Measurements from ENCODE around the gene ACP6.

Gene ACP6

DNA sequence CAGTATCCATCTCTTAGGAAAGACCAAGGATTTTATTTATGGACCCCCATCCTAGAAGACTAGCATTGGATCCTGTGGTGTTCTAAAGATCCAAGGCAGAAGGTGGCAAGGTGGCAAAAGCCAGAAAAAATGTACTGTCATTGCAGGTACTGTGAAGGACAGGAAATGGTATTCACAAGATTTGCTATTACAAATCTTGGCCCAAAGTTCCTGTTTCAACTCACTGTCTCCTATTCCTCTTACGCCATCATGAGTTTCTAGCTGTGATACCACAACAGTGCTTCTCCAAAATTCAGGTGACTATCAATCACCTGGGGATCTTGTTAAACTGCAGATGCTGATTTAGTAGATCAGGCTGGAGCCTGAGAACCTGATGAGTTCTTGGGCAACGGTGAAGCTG, 21.4 kb downstream of the ACP6 start:
- DNase-seq: no peak

DNA sequence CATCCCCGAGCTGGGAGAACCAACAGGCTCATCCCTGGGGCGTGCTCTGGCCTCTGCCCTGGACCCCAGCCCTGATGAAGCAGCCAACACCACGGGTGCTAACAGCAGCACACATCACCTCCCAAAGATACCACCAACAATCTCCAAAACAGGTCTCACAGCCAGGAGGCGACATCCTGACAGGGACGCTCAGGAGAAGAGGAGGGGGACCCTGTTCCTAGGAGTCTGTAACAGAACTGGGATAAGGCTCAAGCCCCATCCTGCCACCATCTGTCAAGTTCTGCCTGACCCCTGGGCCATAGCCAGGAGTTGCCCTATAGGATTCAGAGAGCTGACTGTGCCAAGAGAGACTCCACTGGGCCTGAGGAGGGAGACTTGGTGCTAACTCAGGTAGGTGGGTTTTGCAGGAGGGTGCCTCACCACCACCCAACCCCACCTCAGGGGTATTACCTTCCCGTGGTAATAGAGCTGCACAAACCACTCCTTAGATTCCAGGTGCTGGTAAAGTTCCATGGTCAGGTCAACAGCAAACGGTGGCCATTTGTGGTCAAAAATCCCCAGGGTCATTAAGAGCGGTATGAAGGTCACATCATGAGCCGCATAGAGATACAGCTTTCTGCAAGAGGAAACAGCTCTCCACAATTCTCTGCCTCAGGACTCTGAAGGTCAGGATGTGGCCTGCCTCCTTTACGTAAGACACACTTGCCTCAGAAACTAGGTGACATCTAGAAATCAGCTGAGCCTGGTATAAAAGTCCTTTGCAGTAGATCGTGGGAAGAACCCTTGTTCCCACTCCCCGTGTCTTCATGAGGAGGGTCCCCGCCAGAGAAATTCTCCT, 22.3 kb downstream of the ACP6 start:
- no peak for DNase-seq

- DNase-seq: no peak
Observed at GRCh38 chr1:147643974-147644373, 26.4 kb downstream of the ACP6 start.

DNA sequence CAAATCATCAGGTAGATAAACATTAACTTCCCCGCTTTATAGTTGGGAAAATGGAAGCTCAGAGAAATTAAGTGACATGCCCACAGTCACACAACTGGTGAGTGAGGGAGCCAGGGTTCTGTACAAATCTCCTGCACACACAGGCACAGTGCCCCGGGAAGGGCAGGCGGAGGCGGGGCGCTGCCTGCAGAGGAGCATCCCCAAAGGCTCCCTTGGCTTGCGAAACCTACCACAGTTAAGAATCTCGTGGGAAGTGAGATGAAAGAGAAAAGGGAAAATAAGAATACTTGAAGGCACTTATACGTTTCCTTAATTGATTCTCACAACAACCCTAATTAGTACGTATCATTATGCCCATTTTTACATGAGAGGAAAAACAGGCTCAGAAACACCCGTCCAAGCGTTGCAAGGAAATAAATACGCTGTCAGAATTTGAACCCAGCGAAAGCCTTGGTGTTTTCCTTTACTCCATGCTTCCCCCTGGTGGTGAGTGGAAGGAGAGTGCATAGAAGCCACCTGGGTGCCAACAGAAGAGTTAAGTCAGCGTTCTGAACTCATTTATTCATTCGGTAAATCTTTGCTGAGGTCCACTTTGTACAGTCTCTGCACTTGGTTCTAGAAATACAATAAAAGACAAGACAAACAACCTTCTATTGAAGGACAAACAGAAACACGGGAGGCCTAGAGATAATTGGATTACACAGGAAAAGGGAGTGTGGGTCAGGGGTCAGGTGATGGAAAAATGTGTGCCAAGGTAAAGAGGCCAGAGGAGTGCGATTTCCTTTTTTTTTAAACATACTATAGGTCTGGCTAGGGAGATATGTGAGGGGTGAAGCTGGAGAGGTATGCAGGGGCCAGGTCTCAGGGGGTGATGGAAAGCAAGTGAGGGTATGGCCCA, 28.4 kb downstream of the ACP6 start:
- DNase-seq: no peak

- no peak for DNase-seq
Observed at GRCh38 chr1:147641291-147641690, 29.0 kb downstream of the ACP6 start.

DNA sequence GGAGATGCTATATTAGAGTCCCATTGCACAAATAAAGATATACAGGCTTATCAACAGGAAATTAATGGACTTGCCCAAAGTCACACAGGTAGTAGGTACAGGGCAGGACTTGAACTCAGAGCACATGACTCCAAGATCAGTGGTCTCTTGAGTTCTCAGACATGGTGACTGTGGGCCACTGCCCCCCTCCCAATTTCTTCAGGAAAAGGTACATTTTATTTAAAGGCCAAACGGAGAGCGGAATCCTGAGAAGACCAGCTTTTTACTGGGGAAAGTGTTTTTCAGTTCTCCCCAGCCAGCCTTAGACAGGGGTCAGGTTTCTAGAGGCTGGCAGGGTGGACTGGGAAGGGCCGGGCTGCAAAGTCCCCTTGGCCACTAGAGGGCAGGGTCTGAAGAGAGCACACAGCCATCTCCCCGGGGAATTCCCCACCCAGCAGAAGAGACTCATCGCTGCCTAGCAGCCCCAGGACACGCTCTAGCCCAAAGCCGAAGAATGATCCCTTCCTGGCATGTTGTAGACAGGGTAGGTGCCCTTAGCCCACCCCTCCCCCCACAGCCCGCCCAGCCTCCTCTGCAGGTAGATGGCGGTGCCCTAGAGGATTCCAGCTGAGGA, 29.7 kb downstream of the ACP6 start:
- DNase-seq: no peak

GRCh38 chr1:147636314-147636713, 34.0 kb downstream of the ACP6 start:
- DNase-seq: no peak

- no peak for DNase-seq
Observed at GRCh38 chr1:147635342-147635741, 35.0 kb downstream of the ACP6 start.

DNA sequence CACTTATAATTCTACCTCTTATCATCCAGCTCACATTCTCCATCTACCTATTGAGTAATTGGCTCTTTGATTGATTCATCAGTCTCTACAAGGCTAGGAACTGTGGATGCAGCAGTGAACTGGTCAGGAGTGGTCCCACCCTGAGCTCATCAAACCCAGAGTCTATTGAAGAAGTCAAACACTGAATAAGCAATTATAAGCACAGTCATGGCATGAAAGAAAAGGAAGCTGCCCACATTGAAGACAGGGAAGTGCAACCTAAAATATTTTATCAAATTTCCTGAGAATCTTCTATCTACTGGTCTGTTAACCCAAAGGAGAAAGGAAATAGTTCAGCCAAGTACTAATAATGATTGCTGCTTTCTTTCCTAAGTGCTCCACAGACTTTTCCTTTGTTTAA, 35.7 kb downstream of the ACP6 start:
- DNase-seq: no peak

- no peak for DNase-seq
Observed at GRCh38 chr1:147633759-147634158, 36.6 kb downstream of the ACP6 start.

- no peak for DNase-seq
Observed at GRCh38 chr1:147631839-147632238, 38.5 kb downstream of the ACP6 start.

DNA sequence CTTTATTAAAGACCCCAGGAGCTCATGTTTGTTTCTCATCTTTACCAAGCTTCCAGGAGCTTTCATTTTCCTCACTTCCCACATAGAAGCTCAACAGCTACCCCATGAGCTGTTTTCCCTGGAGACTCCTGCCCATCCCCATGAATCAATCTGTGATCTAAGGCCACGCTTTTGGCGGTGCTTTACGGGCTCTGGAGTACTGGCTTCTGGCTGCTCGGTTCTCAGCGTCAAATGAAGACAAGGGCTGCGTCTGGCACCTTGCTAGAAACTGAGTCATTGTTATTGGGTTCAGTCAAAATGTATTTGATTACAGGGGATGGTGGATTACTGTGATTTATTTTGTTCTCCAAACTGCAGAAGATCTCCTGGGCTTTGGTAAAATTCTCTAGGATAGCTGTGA, 39.9 kb downstream of the ACP6 start:
- no peak for DNase-seq

- DNase-seq: no peak
Observed at GRCh38 chr1:147630022-147630421, 40.3 kb downstream of the ACP6 start.

GRCh38 chr1:147628441-147628840, 41.9 kb downstream of the ACP6 start:
- no peak for DNase-seq

DNA sequence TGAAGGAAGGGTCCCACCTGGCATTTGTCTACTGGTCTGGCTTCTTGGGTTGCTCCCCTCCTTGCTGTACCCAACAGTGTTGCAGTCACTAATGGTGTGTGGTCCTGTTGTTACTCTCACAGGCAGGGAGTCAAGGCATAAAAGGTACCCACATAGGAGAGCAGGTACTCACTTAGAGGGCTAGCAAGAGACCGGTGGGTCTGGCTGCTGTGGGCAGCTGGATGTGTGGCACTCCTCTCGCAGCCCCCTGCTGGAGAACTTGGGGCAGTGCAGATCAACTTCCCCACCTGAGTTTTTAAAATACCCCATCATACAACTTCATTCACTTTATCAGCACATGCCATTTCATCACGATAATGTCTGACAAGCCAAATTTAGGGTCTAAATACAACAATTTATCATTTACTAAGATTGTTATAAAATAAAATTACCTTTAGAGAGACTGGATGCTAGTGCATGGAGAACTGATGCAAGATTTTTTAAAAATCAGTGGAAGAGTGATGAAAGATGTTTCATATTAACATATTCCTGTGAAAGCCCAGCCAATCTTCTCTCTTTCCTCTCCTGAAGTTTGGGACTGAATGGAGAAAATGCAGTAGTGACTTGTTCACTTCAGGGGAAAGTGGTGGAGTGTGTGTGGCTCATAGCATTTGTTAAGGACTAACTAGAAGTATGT, 42.8 kb downstream of the ACP6 start:
- peak; percentile 58 for DNase-seq

DNA sequence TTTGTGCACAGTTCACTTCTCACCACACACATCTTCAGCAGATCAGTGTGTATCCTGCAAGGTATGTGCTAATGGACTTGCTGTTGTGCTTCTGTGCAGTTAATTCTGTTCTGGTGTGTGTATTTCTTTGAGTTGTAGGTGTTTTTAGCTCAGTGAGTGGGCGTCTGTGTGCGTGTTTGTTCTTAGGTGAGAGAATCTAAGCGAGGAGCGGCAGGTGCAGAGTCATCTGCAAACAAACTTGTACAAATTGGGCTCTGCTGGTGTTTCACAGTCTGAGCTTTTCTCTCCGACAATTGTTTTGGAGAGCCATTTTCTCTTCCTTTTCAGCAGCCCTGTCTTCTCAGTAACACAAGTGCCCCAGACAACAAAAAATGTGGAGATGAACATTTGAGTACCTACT, 43.6 kb downstream of the ACP6 start:
- no peak for DNase-seq

DNA sequence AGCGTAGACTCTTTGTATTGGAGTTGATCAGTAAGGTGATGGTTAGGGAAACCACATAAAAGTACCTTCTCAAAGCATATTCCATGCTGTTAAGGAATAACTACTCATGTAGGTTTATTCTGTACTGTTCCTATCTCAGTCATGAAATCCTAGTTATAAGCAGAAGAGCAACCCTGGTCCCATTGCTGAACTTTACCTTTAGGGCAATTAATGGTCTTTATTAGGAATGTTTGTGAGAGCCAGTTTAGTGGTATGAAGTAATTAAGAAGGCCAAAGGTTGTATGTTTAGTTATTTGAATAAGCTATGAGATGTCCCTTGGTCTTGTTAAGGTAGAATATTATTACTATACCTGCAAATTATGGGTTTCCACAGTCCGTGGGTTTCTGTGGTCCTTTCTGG, 44.0 kb downstream of the ACP6 start:
- no peak for DNase-seq

DNA sequence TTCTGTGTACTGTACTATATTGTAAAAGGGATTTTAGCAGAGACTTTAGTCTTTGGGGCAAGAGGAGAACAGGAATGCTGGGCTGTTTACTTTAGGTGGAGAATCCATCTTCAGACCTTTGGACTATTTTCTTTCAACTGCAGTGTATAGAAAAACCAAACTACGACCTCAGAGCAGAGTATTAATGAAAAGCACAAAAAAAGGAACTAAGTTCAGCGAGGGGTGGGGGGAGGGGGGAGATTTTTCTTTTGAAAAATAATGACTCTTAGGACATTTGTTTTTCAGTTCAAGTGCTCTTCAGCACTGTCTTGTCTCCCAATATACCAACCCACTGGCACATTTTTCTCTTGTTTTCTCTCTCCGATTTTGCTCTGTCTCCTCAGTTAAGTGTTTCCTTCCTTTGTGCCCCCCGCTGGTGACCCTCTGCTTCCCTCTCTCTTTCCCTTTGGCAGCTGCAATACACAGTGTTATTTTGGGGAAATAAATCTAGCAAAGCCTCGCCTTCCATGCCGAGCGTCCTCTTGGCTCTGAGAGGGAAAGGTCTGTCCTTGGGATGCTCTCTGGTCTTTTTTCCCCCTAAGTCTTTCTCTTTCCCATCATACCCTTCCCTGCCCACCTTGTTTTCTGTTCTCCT, 44.8 kb downstream of the ACP6 start:
- DNase-seq: no peak

DNA sequence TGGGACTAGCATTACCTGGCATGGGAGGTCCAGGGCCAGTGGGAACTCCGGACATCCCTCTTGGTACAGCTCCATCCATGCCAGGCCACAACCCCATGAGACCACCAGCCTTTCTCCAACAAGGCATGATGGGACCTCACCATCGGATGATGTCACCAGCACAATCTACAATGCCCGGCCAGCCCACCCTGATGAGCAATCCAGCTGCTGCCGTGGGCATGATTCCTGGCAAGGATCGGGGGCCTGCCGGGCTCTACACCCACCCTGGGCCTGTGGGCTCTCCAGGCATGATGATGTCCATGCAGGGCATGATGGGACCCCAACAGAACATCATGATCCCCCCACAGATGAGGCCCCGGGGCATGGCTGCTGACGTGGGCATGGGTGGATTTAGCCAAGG, 45.8 kb downstream of the ACP6 start:
- no peak for DNase-seq

- no peak for DNase-seq
Observed at GRCh38 chr1:147624011-147624410, 46.3 kb downstream of the ACP6 start.

DNA sequence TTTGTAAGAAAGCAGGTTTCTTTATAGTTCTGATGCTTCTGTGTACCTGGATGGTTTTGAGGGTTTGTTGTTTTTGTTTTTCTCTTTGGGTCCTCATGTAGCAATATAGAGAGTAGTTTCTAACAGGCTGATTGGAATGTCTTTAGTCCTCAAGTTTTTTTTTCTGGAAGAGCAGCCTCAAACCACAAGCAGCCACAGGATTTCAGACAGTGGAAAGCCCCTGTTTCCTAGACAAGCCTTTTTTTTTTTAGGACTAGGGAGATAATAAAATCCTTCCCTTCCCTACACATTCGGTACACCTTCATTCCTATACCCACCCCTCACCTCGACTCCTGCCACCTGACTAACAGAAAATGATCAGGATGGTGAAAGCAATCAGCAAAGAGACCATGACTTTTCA, 47.6 kb downstream of the ACP6 start:
- DNase-seq: no peak

GRCh38 chr1:147620543-147620942, 49.8 kb downstream of the ACP6 start:
- DNase-seq: no peak

DNA sequence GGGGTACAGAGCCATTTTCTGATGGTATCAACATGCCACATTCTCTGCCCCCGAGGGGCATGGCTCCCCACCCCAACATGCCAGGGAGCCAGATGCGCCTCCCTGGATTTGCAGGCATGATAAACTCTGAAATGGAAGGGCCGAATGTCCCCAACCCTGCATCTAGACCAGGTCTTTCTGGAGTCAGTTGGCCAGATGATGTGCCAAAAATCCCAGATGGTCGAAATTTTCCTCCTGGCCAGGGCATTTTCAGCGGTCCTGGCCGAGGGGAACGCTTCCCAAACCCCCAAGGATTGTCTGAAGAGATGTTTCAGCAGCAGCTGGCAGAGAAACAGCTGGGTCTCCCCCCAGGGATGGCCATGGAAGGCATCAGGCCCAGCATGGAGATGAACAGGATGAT, 50.6 kb downstream of the ACP6 start:
- DNase-seq: no peak
